ENCODE results near the gene FUT4. TPM values are rescaled to one million over a fixed set of nuclear protein-coding genes. Genes with fewer than 3 reads are reported as not detected.

FUT4 gene
- total and polyA plus RNA-seq, 8 donors = 0.58 to 19.7 (median 4.5) TPM

DNA sequence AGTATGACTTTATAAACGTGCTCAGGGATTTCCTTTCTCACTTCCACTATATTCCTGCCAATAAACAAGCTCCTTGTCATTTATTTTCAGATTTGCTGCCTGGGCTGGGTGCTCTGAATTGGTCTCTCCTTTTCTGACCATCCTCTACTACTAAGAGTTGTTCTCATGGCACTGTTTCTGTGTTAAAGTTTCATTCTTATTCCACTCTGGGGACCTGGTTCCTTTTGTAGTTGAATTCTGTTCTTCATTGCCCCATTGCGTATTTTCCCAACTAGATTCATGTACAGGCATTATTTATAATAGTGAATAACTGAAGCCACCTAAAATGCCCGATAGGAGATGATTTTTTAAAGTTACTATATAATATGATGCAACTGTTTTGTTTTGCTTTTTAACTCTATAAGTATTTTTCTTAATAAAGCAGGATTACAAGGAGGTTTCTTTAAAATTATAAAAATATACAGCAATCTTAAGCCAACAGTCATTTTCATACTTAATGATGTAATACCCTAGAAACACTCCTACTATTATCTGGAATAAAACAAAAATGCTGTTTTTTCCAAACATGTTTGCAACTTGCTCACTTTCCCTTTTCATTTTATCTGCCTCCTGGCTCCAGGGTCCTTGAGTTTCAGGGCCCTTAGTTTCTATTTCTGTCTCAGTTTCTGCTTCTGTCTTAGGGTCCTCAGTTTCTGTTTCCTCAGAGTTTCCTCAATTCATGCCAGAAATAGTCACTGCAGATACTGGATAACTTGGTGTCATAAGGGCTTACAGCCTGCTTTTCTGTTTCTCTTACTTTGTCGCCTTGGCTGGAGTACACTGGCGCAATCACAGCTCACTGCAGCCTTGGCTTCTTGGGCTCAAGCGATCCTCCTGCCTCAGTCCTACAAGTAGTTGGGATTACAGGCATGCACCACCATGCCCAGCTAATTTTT is 9.8 kb upstream of the FUT4 start:
- DNase-seq = no peak
- H3K27ac ChIP-seq = no peak overlapping the region
- WGBS, 5 donors = 74 to 80% (median 76%) methylated on average over 6 of the region's 6 CpGs

DNA sequence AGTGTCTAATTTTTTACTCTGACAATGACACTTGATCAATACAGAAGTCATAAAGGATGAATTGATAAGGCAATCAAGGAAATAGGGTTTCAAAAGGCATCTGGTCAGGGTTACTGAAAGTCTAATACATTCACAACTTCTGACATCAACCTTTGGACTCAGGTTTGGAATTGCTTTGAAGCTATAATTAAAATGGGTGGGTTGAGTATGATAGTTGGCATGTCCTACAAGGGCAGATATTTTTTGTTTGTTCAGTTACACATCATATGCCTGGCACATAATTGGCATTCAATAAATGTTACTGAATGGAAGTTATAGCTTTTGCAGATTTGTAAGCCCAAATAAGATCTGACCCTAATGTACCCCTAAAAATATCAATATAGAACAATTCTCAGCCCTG is 7.3 kb upstream of the FUT4 start:
- no peaks in the 10 kb centered on the region for H3K9me3 ChIP-seq
- H3K4me1 ChIP-seq = peaks cover 0 to 20% (median 8%) of the 10 kb centered on the region in 4 donors
- TF ChIP-seq POLR2A (IDR thresholded peaks at IDR 0.05) (no peak), EP300 (IDR thresholded peaks at IDR 0.05) (no peak)
- intact Hi-C loops (cut with DNase I; ENCODE audit: low total_unique reads) = no loop called here
- no peak overlapping the region for H3K4me3 ChIP-seq
- no peaks in the 10 kb centered on the region for H3K27me3 ChIP-seq
- H3K27ac ChIP-seq = peak overlapping the region in 1 of 5 donors; percentile 46
- no peak for DNase-seq
- no peaks in the 10 kb centered on the region for H3K36me3 ChIP-seq

More for the DNA sequence above, 9.8 kb upstream of the FUT4 start:
- TF ChIP-seq EP300 (IDR thresholded peaks at IDR 0.05) (no peak), POLR2A (IDR thresholded peaks at IDR 0.05) (no peak), POLR2AphosphoS5 (IDR thresholded peaks at IDR 0.05) (no peak)
- TF ChIP-seq, protein P1, sequence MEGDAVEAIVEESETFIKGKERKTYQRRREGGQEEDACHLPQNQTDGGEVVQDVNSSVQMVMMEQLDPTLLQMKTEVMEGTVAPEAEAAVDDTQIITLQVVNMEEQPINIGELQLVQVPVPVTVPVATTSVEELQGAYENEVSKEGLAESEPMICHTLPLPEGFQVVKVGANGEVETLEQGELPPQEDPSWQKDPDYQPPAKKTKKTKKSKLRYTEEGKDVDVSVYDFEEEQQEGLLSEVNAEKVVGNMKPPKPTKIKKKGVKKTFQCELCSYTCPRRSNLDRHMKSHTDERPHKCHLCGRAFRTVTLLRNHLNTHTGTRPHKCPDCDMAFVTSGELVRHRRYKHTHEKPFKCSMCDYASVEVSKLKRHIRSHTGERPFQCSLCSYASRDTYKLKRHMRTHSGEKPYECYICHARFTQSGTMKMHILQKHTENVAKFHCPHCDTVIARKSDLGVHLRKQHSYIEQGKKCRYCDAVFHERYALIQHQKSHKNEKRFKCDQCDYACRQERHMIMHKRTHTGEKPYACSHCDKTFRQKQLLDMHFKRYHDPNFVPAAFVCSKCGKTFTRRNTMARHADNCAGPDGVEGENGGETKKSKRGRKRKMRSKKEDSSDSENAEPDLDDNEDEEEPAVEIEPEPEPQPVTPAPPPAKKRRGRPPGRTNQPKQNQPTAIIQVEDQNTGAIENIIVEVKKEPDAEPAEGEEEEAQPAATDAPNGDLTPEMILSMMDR (IDR thresholded peaks at IDR 0.05) = no peak
- intact Hi-C loops (cut with DNase I; ENCODE audit: low total_unique reads) = no loop called here
- Histone ChIP-seq H3K9me3 (no peaks in the 10 kb centered on the region), H3K4me3 (no peak overlapping the region), H3K4me1 (peaks cover 0 to 14% (median 8%) of the 10 kb centered on the region in 4 donors), H3K27me3 (no peaks in the 10 kb centered on the region), H3K36me3 (no peaks in the 10 kb centered on the region)

DNA sequence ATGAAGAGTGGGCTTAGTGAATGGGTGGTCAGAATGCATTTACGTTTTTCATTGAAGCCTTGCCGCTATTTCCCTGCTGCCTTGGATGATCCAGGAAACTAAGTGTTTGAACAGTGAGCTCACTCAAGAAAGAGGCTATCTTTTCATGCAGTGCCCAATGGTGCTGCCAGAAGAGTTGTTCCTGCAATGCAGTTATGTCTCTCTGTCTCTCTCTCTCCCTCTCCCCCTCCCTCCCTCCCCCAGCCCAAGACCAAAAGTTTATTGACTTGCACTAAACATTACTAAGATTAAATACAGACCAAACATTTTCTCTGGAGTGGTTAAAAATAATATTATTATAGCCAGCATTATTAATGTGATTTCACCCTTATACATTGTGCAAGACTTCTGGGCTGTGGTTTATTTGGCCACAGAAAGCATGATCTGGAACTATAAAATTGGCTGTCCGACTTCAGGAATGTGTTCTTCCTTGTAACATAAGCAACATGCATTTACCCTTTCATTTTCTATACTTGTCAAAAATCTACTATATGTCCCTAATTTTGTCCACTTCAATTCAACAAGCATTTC is 6.6 kb upstream of the FUT4 start:
- 17 to 33% (median 29%) methylated on average over 3 of the region's 3 CpGs for WGBS, 5 donors
- DNase-seq = peak in 1 of 2 donors; percentile 63
- peak overlapping the region in 4 of 5 donors; percentile 22 to 61 (median 38) for H3K27ac ChIP-seq

DNA sequence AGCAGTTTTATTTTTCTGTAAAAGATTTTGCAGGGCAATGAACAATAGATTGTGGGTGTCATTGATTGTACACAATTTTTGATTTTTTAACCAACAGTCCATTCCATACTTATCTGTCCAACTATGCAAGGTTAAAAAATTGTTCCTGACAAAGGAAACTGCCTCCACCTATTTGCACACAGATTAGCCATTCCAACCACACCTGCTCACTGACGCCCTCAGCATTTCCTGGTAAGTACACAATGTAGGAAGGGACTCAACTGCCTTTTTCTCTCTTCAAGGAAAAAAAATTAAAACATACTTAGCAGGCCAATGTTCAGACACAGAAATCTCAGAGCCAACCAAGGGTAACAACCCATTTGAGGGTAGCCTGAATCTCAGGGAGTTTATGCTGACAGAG is 4.3 kb upstream of the FUT4 start:
- Histone ChIP-seq H3K4me3 (no peak overlapping the region), H3K27ac (peak overlapping the region; percentile 64 to 83 (median 77)), H3K36me3 (no peaks in the 10 kb centered on the region), H3K4me1 (peaks cover 5 to 31% (median 18%) of the 10 kb centered on the region in 4 donors), H3K27me3 (no peaks in the 10 kb centered on the region), H3K9me3 (no peaks in the 10 kb centered on the region)
- DNase-seq = peak; percentile 58 to 89
- peak in 2 of 3 donors; percentile 52 to 84 for TF ChIP-seq POLR2AphosphoS5 (IDR thresholded peaks at IDR 0.05)
- TF ChIP-seq POLR2A (IDR thresholded peaks at IDR 0.05) = no peak
- WGBS, 5 donors = 13 to 52% (median 30%) methylated on average over 1 of the region's 1 CpG
- intact Hi-C loops (cut with DNase I; ENCODE audit: low total_unique reads) = no loop called here

More for the DNA sequence above, 6.6 kb upstream of the FUT4 start:
- Histone ChIP-seq H3K4me1 (peaks cover 0 to 20% (median 8%) of the 10 kb centered on the region in 4 donors), H3K4me3 (no peak overlapping the region), H3K9me3 (no peaks in the 10 kb centered on the region), H3K36me3 (no peaks in the 10 kb centered on the region), H3K27me3 (no peaks in the 10 kb centered on the region)
- intact Hi-C loops (cut with DNase I; ENCODE audit: low total_unique reads) = no loop called here
- TF ChIP-seq, protein P1 (IDR thresholded peaks at IDR 0.05) = no peak
- TF ChIP-seq POLR2A (IDR thresholded peaks at IDR 0.05) (no peak), POLR2AphosphoS5 (IDR thresholded peaks at IDR 0.05) (peak in 1 of 3 donors; percentile 59), EP300 (IDR thresholded peaks at IDR 0.05) (no peak)

DNA sequence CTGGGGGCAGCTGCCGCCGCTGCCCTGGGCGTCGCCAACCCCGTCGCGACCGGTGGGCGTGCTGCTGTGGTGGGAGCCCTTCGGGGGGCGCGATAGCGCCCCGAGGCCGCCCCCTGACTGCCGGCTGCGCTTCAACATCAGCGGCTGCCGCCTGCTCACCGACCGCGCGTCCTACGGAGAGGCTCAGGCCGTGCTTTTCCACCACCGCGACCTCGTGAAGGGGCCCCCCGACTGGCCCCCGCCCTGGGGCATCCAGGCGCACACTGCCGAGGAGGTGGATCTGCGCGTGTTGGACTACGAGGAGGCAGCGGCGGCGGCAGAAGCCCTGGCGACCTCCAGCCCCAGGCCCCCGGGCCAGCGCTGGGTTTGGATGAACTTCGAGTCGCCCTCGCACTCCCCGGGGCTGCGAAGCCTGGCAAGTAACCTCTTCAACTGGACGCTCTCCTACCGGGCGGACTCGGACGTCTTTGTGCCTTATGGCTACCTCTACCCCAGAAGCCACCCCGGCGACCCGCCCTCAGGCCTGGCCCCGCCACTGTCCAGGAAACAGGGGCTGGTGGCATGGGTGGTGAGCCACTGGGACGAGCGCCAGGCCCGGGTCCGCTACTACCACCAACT is 1.0 kb downstream of the FUT4 start:
- Histone ChIP-seq H3K4me1 (peaks cover 37 to 67% (median 56%) of the 10 kb centered on the region in 4 donors), H3K27me3 (no peaks in the 10 kb centered on the region), H3K36me3 (no peaks in the 10 kb centered on the region), H3K9me3 (no peaks in the 10 kb centered on the region), H3K27ac (peak overlapping the region; percentile 95 to 98 (median 96)), H3K4me3 (peak overlapping the region; percentile 54 to 86 (median 82))
- TF ChIP-seq POLR2A (IDR thresholded peaks at IDR 0.05) (no peak), EP300 (IDR thresholded peaks at IDR 0.05) (no peak), POLR2AphosphoS5 (IDR thresholded peaks at IDR 0.05) (no peak)
- WGBS, 5 donors = 7 to 18% (median 7%) methylated on average over 7 to 59 of the region's 59 CpGs
- intact Hi-C loops (cut with DNase I; ENCODE audit: low total_unique reads) = no loop called here
- DNase-seq = peak in 1 of 2 donors; percentile 65

Data from stomach (tissue), 9 donors.